GM12892 (cell line): ENCODE data around the gene CDKAL1.

Experiments used
- POLR2A ChIP-seq: IDR thresholded peaks from 2 replicates; pipeline ENCODE4 v1.6.1; 2011; ENCODE audit warnings: low read depth, low read length, control low read depth
- POLR2AphosphoS5 ChIP-seq: IDR thresholded peaks from 2 replicates; pipeline ENCODE4 v1.6.1; 2011; ENCODE audit warnings: low read depth, low read length, control low read depth

DNA sequence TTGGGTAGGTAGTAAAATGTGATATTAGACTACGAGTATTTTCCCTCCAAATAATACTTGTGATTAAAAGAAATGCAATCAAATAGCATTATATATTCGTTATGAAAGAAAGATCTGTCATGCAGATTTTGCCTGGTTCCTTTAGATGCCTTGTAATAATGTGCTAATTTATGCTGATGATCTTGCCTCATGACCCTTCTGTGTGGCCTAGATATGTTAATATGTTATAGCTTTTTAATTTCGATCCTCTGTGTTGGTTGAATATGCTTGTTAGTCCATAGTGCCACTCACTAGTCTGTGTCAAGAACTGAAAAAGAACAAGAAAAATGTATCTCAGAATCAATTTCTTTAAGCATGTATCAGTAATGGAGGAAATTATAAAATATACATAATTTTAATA lies 31.9 kb downstream of the CDKAL1 start:
- no peak for TF ChIP-seq POLR2A
- no peak for TF ChIP-seq POLR2AphosphoS5
